Stimulated activated naive CD4-positive, alpha-beta T cell treated with Interleukin-2 at 50 U/mL for 16 hours (primary cell): ENCODE measurements around the gene ASS1.
A peak's percentile ranks its signal among the peaks of the same experiment; 100 is the strongest.
"Not testable (repeated sequence)": the region's sequence is repeated elsewhere in the genome, so short reads cannot be mapped to it uniquely, and the experiment has no call there.

Experiments used
- DNase-seq: peaks from one replicate; lab custom pipeline; 2025; lab: John Stamatoyannopoulos, UW

The ASS1 gene

DNA sequence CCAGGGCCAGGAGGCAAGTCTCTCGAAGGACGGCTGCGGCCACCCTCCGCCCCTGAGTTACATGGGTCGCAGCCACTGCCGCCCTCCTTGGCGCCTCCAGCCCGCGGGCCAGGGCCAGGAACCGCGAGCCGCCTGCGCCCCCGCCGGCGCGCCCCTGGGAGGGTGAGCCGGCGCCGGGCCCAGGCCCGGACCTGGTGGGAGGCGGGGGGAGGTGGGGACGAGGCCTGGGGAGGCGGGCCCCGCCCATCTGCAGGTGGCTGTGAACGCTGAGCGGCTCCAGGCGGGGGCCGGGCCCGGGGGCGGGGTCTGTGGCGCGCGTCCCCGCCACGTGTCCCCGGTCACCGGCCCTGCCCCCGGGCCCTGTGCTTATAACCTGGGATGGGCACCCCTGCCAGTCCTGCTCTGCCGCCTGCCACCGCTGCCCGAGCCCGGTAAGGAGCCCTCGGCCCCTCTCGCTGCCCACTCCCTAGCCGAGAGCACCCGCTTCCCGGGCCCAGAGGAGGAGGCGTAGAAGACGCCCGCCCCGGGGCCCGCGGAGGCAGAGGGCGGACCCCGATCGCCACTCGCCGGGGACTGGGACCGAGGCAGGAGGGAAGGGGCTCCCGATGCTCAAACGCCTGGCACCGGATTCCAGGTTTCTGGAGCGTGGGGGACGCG is at the start of gene ASS1:
ASS1 (plus strand) TSS at position 397 of the 657 bp plus-strand sequence. CDS start 7,268 bp downstream, outside the sequence.
- peak; percentile 46 for DNase-seq

DNA sequence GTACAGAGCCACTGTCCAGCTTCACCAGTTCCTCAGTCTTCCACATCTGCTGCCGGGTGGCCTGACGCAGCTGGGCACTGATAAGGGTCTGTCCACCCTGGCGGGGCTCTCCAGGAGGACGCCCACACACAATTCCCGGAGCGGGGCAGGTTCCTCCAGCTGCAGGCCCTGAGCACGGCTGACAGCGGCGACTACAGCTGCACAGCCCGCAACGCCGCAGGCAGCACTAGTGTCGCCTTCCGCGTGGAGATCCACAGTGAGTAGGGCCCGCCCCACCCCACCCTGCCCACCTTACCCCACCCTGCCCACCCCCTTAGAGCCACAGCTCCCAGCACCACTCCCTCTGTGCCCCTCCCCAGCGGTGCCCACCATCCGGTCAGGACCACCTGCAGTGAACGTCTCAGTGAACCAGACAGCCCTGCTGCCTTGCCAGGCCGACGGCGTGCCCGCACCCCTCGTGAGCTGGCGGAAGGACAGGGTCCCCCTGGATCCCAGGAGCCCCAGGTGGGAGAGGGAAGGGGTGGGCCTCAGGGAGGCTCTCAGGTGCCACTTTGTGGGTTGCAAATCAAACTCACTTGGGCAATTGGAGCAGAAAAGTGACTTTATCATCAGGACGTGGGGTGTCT is 48.8 kb upstream of the ASS1 start:
- DNase-seq = no peak

DNA sequence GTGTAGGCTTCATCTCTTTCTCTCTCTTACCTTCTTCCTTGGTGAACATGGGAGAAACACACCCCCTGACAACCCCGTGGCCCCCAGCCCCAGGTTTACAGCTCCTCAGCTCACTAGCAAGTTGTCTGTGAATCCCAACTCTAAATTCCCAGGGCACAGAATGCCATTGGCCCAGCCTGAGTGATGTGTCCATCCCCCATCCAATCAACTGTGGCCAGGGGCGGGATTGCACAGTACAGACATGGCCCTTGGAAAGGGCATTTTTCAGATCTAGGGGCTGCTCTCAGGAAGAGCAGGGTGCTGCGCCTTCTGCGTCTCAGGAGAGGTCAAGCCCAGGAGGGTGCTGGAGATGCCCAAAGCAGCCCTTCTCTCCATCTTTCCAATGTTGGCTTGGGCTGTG is 48.2 kb upstream of the ASS1 start:
- no peak for DNase-seq

DNA sequence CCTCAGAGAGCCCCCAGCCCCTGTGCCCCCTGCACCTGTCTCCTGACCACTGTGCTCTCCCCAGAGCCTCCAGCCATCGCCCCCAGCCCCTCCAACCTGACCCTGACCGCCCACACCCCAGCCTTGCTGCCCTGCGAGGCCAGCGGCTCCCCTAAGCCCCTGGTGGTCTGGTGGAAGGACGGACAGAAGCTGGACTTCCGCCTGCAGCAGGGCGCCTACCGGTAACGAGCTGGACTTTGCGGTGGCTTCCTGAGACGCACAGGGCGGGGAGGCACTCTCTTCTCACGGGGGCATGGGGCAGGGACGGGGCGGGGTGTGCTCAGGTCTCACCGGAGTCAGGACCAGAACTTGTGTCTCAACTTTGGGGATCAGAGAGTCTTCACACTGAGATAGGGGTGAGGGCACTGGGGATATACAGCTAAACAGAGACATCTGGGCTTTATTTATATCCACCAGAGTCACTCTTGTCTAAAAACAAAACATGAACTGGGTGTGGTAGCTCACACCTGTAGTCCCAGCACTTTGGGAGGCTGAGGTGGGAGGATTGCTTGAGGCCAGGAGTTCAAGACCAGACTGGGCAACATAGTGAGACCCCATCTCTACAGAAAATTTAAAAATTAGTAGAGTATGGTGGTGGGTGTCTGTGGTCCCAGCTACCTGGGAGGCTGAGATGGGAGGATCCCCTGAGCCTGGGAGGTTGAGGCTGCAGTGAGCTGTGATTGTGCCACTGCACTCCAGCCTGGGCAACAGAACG is 46.1 kb upstream of the ASS1 start:
- DNase-seq = no peak

DNA sequence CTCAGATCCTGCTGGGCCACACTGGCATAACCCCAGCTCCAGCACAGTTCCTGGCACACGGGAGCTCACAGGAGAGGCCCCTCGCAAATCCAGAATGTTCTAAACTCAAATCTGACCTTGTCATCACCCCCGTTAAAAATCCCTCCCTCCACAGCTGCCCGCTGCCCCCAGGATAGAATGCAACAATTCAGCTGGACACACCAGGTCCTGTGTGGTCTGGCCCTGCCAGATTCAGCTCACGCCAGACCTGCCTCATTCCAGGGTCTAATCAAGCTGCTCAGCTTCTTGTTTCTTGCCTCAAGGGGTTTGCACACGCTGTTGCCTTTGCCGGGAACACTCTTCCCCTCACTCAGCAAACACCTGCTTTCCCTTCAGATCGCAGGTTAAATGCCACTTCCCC is 45.0 kb upstream of the ASS1 start:
- DNase-seq = no peak

DNA sequence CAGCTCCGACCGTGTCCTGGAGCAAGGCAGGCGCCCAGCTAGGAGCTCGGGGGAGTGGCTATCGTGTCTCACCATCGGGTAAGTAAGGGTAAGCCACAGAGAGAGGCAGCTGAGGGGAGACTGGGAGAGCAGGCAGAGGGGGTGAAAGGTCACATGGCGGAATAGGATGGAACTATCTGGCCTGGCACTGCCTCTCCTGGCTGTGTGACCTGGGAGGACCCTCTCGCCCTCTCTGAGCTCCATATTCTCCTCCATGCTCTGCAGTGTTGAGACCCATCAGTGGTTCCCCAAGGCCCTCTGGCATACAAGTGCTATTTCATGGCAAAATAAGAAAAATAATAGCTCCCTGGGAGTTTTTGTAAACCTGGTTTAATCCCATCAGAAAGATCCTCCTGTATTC is 43.9 kb upstream of the ASS1 start:
- no peak for DNase-seq

DNA sequence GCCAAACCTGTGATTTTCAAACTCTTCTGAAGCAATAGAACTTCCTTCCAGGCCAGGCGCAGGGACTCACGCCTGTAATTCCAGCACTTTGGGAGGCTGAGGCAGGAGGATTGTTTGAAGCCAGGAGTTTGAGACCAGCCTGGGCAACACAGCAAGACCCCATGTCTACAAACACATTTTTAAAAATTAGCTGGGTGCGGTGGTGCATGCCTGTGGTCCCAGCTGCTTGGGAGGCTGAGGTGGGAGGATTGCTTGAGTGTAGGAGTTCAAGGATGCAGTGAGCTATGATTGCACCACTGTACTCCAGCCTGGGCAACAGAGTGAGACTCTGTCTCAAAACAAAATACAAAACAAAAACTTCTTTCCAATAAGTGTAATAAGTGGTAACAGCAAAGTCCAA is 43.0 kb upstream of the ASS1 start:
- DNase-seq = not testable (repeated sequence)

DNA sequence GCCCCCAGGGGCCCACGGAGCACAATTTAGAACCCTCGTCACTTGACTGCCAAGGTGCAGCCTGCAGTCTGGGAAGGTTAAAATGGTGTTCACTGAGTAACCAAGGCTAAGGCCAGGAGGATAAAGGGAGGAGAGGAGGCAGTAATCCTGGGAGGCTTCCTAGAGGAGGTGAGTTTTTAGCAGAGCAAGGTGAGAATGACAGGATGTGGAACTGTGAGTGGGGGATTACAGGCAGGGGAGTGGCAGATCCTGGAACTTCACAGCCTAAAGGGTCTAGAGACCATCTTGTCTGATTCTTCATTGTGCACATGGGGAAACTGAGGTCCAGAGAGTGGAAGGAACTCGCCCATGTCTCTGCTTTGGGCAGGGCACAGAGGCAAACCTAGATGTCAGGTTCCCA is 42.5 kb upstream of the ASS1 start:
- DNase-seq = no peak

DNA sequence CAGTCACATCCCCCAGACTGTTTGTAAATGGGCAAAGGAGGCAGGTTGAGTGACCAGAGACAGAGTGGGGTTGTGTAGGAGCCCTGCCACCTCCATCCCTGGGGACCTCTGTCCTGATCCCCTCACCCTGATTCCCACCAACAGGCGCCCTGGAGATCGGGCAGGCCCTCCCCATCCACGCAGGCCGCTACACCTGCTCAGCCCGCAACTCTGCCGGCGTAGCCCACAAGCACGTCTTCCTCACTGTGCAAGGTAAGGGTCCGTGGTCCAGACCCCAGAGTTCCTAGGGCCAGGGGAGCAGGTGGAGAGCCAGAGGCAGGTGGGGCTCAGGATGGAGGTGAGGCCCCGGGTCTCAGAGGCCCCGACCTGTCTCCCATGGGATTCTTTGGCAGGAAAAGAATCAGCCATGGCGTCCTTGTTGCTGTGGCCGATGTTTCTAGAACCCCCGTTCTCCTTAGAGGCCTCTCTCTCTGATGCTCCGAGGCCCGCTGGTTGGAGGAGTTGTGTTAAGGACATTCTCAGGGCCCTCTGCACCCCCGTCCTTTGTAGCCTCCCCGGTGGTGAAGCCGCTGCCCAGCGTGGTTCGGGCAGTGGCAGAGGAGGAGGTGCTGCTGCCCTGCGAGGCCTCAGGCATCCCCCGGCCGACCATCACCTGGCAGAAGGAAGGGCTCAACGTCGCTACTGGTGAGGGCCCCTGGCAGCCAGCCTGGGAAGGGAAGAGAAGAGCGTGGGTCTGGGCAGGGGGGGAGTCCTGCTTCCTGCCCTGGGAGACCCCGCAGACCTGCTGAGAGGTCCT is 41.9 kb upstream of the ASS1 start:
- no peak for DNase-seq

DNA sequence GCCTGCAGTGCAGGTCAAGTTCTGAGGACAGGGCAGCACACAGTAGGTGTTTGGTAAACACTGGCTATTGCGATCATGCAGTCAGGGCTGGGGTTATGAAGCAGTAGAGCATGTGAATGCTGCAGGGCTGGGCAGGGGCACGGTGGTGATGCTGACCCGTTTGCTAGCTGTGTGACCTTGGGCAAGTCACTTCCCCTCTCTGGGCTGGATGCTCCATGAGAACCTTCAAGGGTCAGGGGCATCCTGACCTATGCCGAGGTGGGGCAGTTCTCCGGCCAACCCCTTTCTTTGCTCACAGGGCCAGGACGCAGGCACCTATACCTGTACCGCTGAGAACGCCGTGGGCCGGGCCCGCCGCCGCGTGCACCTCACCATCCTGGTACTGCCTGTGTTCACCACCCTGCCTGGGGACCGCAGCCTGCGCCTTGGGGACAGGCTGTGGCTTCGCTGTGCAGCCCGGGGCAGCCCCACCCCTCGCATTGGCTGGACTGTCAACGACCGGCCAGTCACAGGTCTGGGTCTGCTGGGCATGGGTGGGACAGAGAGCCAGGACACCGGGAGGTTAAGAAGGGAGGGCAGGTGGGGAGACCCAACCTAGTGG is 39.0 kb upstream of the ASS1 start:
- DNase-seq = no peak

DNA sequence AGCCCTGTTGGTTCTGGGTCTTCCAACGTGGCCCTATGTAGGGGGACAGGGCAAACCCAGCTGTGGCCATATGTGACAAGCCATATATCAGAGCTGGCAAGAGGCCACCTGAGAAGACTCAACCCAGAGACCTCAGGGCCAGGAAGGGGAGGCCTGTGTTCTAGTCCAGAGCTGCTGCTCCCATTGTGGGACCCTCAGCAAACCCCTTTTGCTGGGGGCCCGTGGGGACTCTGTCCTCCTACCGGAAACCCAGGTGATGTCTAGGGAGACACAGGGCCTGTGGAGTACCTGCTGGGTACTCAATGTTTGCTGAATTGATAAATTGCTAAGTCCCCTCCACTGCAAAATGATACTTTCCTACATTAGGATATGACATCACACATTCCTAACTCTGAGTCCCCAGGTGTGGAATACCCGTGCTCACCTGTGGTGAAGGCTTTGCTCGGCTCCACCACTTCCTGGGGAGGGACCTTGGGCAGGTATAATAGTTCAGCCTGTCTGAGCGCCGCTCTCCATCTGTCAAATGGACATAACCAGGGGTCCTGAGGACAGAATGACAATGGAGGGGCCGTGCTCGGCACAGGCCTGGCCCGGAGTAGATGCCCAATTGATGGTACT is 38.4 kb upstream of the ASS1 start:
- no peak for DNase-seq

DNA sequence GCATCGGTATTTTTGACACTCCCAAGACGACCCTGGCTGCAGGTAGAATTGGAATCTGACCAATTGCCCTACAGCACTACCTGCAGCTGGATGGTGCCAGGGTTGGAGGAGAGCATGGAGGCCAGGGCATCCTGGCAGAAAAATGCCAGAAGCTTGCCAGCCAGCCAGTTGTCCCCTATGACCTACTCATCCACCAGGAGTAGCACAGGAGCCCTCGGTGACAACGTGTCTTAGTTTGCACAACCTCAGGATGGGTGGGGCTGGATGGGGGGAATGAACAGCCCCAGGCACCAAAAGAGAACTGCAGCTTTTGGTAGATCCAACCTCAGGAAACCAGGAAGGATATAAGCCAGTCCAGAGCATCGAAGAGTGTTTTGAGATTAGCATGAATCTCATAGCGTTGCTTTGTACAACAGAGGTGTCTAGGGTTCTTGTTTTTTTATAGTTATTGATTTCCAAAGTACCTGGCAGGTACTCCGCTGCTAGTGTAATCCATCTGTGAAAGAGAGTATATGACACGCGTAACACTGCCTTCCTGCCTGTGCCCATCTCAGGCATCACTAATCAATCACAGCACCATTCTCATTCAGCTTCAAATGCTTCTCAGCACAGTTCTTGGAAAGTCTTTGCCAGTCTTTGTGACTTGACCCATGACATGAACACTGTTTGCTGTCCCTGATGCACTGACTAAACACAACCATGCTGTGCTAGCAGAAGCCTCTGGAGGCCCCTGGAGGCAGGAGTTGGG is 36.7 kb upstream of the ASS1 start:
- DNase-seq = no peak

DNA sequence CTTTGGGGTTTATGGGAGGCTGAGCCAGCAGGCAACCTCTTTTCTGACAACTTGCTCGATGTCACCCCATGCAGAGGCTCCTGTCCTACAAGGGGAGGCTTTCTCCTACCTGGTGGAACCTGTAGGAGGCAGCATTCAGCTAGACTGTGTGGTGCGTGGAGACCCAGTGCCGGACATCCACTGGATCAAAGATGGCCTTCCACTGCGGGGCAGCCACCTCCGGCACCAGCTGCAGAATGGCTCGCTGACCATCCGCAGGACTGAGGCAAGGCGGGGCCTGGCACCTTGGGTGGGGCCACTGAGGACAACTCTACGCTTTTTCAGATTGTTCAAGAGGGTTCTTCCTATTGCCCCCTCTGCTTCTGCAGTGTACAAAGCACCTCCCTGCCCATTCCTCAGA is 36.1 kb upstream of the ASS1 start:
- DNase-seq = no peak

DNA sequence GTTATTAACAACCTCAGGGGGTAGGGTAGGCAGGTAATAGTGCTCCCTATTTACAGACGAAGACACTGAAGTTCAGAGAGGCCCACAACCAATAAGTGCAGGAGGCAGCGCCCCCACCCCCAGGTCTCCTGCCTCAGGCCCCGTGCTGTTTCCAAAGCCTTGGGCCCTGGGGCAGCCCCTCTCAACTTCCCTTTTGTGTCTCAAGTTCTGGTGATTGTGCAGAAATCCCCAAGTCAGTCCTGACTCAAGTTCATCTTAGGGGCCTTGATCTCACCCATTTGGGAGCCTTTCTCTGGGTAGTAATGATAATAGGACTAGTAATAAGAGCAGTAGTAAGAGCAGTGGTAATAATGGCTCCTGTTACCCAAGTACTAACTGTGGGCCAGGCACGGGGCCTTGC is 35.5 kb upstream of the ASS1 start:
- DNase-seq = no peak

DNA sequence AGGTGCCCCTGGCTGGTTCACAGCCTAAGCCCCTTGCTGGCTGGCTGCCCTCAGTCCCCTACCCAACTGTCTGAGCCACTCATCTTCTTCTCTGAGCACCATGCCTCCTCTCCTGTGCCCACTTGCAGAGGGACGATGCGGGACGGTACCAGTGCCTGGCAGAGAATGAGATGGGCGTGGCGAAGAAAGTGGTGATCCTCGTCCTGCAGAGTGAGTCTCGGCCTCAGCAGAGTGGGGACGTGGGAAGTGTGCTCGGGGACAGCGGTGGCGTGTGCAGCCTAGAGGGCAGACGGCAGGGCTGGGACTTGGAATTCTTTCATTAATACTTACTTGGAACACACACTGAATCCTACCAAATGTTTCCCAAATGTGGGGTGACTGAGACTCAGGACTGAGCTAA is 34.3 kb upstream of the ASS1 start:
- DNase-seq = no peak

DNA sequence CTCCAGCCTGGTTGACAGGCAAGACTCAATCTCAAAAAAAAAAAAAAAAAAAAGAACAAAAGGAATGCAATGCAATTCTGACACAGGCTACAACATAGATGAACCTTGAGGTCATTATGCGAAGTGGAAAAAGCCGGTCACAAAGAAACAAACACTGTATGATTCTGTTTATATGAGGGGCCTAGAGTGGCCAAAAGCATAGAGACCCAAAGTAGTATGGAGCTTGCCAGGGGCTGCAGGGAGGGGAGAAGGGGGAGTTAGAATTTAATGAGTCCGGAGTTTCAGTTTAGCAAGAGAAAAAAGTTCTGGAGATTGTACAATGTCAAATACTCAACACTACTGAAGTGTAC is 33.2 kb upstream of the ASS1 start:
- no peak for DNase-seq

DNA sequence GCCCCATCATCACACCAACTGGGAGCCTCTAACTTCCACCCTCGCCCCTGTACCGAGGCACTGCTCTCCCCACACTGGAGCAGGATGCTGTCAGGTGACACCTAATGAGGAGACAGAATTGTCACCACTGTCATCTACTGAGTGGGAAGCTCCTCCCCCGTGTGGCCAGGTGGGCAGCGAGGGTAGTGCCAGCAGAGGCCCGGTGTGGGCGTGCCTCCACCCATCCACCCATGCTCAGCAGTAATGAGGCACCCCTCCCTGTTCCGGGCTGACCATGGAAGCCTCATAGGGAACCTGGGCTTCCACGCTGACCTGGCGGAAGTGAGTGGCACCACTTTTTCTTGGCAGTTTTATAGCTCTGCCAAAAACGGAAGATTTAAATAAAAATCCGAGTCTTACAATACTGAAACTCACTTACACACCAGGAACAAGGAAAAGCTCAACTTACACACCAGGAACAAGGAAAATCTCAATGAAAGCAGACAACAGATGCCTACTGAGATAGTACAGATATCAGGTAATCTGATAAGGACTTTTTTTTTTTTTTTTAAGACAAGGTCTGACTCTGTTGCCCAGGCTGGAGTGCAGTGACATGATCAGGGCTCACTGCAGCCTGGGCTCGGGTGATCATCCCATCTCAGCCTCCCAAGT is 30.6 kb upstream of the ASS1 start:
- DNase-seq = no peak

DNA sequence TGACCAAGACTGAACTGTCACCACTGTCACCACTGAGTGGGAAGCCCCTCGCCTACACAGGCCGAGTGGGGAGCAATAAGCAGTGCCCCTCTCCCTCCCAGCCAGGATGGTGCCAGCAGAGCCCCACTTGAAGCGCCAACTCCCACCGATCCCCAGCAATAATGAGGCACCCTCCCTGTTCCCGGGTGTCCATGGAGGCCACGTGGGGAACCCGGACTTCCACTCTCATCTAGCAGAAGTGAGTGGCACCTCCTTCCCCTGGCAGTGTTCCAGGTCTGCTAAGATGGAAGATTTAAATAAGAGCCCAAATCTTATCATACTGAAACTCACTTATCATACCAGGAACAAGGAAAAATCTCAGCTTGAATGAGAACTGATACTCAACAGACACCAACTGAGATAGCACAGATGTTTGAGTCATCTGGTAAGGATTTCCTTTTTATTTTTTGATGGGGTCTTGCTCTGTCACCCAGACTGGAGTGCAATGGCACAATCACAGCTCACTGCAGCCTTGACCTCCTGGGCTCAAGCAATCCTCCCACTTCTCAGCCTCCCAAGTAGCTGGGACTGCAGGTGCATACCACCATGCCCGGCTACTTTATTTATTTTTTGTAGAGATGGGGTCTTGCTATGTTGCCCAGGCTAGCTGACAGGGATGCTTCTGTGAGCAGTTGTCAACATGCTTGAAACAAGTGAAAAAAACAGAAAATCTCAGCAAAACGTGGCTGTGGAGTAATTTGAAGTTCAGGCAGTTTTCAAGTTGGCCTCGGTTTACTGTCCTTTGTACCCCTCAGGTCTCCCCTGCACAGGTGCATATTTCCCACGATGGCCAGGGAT is 29.6 kb upstream of the ASS1 start:
- DNase-seq = no peak

DNA sequence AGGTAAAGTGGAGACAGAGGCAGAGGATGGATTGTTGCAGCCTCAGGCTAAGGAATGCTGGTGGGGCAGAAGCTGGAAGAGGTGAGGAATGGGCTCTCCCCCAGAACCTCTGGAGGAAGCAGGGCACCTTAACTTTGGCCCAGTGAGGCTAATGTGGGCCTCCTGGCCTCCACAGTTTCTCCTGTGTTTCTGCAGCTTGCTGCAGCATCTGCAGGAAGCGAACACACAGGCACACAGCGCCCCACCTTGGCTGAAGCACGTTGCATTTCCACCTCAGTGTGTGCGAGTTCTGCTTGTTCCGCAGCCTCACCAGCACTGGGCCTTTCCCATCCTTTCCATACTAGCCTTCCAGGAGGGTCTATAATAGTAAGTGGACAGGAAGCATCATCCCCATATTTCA is 27.2 kb upstream of the ASS1 start:
- no peak for DNase-seq

DNA sequence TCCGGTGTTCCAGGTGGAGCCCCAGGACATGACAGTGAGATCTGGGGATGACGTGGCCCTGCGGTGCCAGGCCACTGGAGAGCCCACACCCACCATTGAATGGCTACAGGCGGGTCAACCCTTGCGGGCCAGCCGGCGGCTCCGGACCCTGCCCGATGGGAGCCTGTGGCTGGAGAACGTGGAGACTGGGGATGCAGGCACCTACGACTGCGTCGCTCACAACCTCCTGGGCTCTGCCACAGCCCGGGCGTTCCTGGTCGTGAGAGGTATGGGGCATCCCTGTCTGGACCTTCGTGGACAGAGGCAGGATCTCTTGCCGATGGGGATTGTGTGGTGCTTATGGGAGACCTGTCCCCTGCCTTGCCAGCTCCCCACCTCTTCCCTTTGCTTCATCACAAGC is 26.0 kb upstream of the ASS1 start:
- no peak for DNase-seq
